ENCODE measurements around the gene CD69.

Gene CD69

DNA sequence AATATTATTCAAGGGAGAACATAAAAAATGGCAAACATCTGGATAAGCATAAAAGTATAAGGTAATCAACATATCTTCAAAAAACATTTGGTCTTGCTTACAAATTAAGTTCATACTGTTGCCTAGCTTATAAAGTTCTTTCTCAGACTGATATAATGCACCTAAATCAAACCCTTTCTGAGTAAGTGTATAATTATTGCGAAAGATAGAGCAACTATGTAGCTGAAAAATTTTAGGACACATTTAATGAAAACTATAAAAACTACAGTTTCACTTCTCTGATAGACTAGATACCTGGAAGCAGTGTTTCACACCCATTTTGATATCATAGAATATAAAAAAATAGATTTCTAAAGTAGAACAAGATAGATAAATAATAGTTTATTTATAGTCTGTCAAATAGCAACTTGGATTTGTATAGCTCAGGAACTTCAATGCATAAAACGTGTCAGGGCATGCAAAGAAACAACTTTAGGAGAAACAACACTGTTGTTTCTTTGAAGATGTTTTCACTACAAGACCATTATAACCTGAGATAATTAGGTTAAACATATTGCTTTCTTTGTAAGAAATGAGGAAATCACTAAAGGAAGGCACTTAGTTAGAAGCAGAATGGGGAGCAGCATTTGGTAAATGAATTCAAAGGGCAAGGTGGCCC is 35.4 kb downstream of the CD69 start:
- in situ Hi-C loops (cut with MboI; ENCODE audit: low sequenced_read_pairs), result loop anchor here (25.0 kb wide), 1 partner anchor 88 kb away; no protein-coding TSS in a partner anchor

DNA sequence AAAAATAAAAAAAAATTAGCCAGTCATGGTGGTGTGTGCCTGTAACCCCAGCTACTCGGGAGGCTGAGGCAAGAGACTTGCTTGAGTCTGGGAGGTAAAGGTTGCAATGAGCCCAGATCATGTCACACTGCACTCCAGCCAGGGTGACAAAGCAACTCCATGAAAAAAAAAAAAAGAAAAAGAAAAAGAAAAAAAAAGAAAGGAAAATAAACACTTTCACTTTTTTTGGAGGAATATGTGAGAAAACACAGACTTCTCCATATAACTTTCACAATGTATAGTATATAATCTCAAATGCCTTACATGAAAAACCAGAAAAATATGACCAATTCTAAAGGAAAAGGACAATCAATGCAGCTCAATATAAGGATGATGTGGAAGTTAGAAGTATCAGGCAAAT is 36.7 kb downstream of the CD69 start:
- in situ Hi-C loops (cut with MboI; ENCODE audit: low sequenced_read_pairs), result loop anchor here (25.0 kb wide), 1 partner anchor 387 kb away; no protein-coding TSS in a partner anchor

DNA sequence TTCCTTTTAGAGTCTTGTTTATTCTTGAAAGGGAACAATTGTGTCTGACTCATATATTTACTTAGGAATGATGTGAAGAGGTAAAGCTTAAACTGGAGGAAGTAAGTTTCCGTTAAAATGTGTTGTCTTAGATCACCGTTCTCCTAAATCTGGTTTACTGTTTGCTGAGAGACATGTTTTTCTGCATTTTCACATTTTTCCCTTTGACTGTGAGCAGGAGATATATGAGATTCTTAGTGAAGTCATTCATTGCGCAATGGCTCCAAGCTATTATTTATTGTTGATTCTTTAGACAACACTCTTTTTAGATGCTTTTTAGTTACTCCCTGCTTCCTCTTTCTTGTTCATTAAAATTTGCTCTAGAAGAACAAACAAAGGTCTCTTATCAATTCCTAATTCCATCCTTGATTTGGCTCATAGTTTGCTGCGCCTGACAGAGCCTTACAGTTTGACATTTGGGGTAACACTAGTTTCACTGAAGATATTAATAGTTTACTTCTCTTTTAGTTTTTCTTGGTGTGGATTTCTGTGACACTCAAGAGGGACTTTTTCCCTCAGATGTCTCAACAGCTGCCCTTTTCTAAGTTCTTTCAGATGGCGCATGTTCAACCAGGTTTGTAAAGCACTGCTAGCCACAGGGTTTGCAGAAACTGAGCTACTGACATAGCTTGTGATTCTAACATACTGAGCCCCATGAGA is 39.2 kb downstream of the CD69 start:
- in situ Hi-C loops (cut with MboI; ENCODE audit: low sequenced_read_pairs), result loop anchor here (25.0 kb wide), 1 partner anchor 384 kb away; no protein-coding TSS in a partner anchor

DNA sequence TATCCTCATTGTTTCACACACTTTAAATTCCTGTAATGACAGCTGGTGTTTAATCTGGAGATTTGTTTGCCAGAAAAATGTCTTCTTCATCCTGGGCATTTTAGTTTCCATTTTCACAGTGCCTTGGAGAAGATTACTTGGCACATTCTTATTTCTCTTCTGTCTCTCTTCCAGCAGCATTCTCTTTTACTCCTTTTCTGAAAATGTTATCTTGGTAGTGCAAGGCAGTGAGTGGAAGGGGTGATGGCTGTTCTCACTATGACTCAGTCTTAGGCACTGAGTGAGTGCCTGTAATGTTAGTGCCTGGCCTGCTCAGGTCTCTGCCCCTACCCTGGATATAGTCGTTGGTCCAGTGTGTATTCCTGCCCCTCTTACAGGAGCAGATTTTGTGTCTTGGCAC is 40.9 kb downstream of the CD69 start:
- in situ Hi-C loops (cut with MboI; ENCODE audit: low sequenced_read_pairs), result loop anchor here (25.0 kb wide), 1 partner anchor 382 kb away; no protein-coding TSS in a partner anchor

DNA sequence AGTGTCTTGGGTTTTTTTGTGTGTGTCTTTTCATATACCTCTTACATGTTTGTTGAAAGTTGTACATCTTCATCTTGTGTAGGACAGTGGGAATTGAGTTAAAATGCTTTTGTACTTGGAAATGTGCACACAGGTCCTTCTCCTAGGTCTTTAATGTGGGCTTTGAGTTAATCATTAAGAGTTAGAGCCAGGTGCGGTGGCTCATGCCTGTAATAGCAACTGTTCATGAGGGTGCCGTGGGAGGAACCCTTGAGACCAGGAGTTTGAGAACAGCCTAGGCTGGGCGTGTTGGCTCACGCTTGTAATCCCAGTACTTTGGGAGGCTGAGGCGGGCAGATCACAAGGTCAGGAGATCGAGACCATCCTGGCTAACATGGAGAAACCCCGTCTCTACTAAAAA is 41.7 kb downstream of the CD69 start:
- in situ Hi-C loops (cut with MboI; ENCODE audit: low sequenced_read_pairs), result loop anchor here (25.0 kb wide), 1 partner anchor 382 kb away; no protein-coding TSS in a partner anchor

DNA sequence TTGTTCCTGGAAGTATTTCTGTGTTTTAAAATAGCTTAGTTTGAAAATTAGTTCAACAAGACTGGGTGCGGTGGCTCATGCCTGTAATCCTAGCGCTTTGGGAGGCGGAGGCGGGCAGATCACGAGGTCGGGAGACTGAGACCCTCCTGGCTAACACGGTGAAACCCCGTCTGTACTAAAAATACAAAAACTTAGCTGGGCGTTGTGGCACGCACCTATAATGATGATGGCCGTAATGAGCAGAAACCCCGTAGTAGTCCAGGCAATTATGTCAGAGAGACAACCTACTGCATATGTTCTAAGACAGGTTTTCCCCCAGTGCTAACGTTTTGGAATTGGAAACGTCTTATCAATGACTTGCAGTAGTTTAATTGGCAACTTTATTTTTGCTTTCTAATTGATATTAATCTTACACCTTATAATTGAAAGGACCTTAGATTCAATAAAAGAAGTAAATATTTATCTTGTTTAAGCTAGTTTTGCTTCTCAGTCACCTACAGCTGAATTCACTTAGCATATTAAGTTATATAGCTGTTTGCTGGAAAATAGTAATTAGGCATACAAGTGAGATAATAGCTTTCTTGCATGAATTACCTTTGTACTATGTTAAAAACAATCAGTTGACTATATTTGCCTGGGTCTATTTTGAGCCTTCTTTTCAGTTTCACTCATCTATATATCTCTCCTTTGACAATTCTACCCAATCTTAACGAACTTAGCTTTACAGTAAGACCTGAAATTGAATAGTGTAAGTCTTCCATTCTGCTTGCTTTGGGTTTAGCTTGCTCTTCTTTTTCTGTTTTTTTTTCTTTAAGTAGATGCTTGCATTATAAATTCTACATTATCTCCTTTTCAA is 43.4 kb downstream of the CD69 start:
- in situ Hi-C loops (cut with MboI; ENCODE audit: low sequenced_read_pairs), result loop anchor here (25.0 kb wide), 1 partner anchor 380 kb away; no protein-coding TSS in a partner anchor

DNA sequence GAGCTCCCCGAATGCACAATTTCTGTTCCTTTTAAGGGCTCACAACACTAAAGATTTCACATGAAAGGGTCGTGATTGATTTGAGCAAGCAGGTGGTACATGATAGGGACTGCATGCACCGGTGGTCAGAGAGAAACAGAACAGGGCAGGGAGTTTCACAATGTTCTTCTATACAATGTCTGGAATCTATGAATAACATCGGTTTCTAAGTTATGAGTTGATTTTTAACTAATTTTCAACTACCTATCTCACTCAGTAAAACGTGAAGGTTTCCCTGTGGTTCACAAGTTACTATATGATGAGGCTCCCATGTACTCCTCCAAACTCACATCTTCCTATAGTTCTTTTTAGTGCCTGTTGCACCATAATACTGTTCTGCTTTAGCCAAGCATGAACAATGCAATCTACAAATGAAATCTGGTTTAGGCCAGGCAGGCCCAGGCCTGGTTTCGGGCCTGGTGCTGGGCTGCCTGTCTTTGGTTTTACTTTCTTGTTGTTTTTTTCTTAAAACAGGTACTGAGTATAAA is 47.6 kb downstream of the CD69 start:
- in situ Hi-C loops (cut with MboI; ENCODE audit: low sequenced_read_pairs), result loop anchor here (25.0 kb wide), 1 partner anchor 376 kb away; no protein-coding TSS in a partner anchor

DNA sequence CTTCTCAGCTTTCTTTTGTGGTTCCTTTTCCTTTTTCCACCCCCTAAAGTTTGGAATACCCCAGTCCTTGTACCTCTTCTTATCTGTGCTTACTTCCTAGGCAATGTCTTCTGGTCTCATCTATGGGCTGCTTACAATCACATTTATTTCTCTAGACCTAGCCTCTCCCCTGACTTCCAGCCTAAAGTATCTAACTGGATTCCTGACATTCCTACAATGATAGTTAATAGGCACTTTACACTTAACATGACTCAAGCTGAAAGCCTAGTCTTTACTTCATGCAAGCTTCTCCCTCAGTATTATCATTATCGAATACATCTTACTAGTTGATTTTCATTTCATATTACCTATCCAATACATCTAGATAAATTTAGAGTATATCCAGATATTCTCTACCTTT is 49.0 kb downstream of the CD69 start:
- in situ Hi-C loops (cut with MboI; ENCODE audit: low sequenced_read_pairs), result loop anchor here (25.0 kb wide), 1 partner anchor 374 kb away; no protein-coding TSS in a partner anchor

DNA sequence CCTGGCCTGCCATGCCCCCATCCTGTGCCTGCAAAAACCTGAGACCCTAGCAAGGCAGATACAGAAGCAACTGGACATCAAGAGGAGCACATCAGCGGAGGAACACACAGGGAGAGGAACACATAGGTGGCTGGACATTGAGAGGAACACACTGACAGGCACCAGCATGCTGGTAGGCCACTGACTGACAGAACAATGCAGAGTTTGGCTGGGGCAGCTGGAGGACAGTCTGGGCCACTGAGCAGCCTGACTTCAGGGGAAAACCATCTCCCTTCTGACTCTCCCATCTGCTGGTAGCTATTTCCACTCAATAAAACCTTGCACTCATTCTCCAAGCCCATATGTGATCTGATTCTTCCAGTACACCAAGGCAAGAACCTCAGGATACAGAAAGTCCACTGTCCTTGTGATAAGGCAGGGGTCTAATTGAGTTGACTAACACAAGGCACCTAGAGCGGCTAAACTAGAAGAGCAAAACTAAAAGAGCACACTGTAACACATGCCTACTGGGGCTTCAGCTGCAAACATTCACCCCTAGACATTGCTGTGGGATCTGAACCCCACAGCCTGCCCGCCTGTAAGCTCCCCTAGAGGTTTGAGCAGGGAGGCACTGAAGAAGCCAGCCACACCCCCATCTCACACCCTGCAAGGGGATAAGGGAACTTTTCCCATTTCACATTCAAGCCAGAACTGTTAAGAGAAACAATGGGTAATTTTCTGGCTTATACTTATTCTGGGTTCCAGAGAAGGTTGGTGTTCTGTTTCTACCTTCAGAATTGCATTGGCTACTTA is 49.9 kb downstream of the CD69 start:
- in situ Hi-C loops (cut with MboI; ENCODE audit: low sequenced_read_pairs), result loop anchor here (25.0 kb wide), 1 partner anchor 373 kb away; no protein-coding TSS in a partner anchor

DNA sequence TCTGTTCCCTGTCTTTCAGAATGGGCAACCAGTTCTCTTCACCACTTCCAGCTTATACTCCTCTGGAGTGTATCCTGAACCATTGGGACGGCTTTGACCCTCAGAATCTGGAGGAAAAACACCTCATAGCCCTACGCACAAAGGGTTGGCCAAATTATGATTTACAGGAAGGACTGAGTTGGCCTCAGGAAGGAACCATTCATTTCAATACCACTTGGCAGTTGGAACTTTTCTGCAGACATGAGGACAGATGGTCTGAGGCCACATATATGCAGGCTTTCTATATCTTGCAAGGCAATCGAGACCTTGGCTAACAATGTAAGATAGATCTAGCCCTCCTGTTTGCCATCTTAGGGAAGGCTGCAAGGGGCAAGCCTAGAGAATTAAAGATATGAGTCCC is 51.8 kb downstream of the CD69 start:
- in situ Hi-C loops (cut with MboI; ENCODE audit: low sequenced_read_pairs), result loop anchor here (25.0 kb wide), 1 partner anchor 372 kb away; no protein-coding TSS in a partner anchor

DNA sequence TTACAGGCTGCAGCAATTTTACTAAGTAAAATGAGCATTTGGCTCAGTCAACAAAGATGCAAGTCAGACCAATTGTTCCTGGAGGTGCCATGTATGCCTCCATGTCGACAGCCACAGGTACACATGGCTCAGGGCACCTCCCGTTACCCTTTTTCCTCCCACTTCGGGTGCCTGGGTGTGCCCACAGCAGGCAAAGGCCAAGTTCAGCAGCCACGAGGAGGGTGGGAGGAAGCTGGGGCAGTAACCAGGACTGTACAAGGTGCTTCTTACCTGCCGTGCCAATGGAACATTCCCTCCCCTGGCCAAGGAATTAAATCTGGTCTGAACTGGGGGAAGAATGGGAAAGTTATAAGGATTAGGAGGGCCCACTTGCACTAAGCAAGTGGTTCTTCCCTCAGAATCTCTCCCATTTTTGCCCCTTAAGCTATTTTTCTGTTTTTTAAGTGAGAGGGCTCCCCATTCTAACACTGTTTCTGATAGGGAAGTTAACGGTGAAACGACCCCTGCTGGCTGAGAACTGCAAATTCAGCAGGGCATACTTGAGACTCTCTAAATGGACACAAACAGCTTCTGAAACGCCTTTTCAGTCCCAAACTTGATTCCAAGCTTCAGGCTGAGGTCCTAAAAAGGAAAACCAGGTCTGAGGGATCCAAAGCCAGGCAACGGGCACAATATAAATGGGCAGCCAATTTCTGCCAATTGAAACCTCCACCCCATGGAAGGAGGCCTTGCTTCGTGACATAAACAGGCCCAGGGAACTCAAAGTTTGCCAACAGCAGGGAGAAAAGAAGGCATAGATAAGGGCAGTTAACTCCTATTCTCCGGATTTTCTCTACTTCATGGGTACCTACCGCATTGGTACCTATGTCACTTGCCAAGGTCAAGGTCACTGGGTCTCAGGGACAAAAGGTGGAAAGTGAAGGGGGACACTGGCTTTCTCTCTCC is 52.6 kb downstream of the CD69 start:
- in situ Hi-C loops (cut with MboI; ENCODE audit: low sequenced_read_pairs), result loop anchor here (25.0 kb wide), 1 partner anchor 371 kb away; no protein-coding TSS in a partner anchor

DNA sequence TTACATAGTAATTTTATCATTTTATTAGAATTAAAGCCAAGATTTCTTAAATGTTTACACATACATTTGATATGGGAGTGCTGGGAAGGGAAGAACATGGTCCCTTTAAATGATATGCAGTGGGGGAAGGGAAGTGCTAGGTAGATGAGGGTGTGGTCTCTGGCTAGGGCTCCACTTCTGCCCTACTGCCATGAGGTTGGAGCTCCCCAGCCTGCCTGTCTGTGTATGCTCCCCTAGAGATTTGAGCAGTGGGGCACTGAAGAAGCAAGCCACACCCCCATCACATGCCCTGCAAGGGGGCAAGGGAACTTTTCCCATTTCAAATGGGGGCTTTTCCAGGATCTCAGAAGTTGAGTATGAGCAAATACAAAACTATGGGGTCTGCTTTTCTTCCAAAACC is 53.3 kb downstream of the CD69 start:
- in situ Hi-C loops (cut with MboI; ENCODE audit: low sequenced_read_pairs), result loop anchor here (25.0 kb wide), 1 partner anchor 370 kb away; no protein-coding TSS in a partner anchor

DNA sequence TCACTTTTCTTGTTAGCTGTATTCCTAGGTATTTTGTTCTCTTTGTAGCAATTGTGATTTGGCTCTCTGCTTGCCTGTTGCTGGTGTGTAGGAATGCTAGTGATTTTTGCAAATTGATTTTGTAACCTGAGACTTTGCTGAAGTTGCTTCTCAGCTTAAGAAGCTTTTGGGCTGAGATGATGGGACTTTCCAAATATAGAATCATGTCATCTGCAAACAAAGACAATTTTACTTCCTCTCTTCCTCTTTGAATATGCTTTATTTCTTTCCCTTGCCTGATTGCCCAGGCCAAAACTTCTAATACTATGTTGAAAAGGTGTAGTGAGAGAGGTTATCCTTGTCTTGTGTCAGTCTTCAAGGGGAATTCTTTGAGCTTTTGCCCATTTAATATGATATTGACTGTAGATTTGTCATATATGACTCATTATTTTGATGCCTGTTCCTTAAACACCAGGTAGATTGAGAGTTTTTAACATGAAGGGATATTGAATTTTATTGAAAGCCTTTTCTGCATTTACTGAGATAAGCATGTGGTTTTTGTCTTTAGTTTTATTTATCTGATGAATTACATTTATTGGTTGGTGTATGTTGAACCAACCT is 54.5 kb downstream of the CD69 start:
- in situ Hi-C loops (cut with MboI; ENCODE audit: low sequenced_read_pairs), result loop anchor here (25.0 kb wide), 1 partner anchor 369 kb away; no protein-coding TSS in a partner anchor

DNA sequence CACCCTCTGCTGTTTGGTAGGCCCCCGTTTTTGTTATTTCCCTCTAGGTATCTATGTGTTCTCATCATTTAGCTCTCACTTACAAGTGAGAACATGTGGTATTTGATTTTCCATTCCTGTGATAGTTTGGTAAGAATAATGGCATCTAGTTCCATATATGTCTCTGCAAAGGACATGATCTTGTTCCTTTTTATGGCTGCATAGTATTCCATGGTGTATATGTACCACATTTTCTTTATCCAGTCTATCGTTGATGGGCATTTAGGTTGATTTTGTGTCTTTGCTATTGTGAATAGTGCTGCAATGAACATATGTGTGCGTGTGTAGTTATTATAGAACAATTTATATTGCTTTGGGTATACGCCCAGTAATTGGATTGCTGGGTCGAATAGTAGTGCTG is 56.1 kb downstream of the CD69 start:
- in situ Hi-C loops (cut with MboI; ENCODE audit: low sequenced_read_pairs), result loop anchor here (25.0 kb wide), 1 partner anchor 367 kb away; no protein-coding TSS in a partner anchor

Data from HL-60/S4 treated with phorbol 12-myristate 13-acetate at 8.2 ng/mL for 4 days and 3 days (cell line).